IPS-15b (cell line): Measurements from ENCODE around the gene MBD4.

ENCODE experiments used
- H3K27me3 ChIP-seq: one replicate; pipeline ENCODE4 v1.6.1; 2013; ENCODE audit warnings: low read length; ENCODE audit not compliant: control insufficient read depth, insufficient read depth
- H3K36me3 ChIP-seq: one replicate; pipeline ENCODE4 v1.6.1; 2013; ENCODE audit warnings: low read length; ENCODE audit not compliant: control insufficient read depth, insufficient read depth
- H3K4me1 ChIP-seq: one replicate; pipeline ENCODE4 v1.6.1; 2013; ENCODE audit warnings: mild to moderate bottlenecking, low read length; ENCODE audit not compliant: control insufficient read depth, insufficient read depth
- H3K4me3 ChIP-seq: one replicate; pipeline ENCODE4 v1.5.1; 2013; ENCODE audit warnings: low read depth, low read length
- H3K9ac ChIP-seq: one replicate; pipeline ENCODE4 v1.6.1; 2013; ENCODE audit warnings: low read depth, mild to moderate bottlenecking, low read length
- H3K9me3 ChIP-seq: one replicate; pipeline ENCODE4 v1.6.1; 2013; ENCODE audit warnings: mild to moderate bottlenecking, low read length; ENCODE audit not compliant: control insufficient read depth, insufficient read depth

MBD4 gene

DNA sequence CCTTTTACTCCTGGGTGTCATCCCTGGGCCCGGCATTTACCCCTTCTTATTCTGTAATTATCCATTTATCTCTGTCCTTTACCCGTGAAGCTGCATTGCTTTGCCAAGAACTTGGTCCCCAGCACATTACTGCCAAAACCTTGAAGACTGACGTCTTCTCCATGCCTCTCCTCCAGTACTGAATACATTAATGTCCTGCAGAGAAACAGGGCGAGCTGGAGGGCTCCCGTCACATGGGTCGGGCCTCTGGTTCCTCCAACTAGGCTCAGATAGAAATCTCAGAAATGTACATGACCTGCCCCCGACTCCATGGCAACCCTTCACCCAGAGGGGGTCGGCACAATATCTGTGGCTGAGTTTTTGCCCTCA lies 11.8 kb downstream of the MBD4 start:
- H3K27me3 ChIP-seq: peaks cover 13% of the 10 kb centered on the region

GRCh38 chr3:129425619-129426018 lies 14.1 kb downstream of the MBD4 start:
- Histone ChIP-seq H3K36me3 (no peaks in the 10 kb centered on the region), H3K4me3 (no peak overlapping the region), H3K4me1 (peaks cover 26% of the 10 kb centered on the region), H3K9me3 (no peaks in the 10 kb centered on the region), H3K9ac (no peak overlapping the region), H3K27me3 (peaks cover 17% of the 10 kb centered on the region)

More for the DNA sequence above, 11.8 kb downstream of the MBD4 start:
- peaks cover 13% of the 10 kb centered on the region for H3K36me3 ChIP-seq
- no peaks in the 10 kb centered on the region for H3K9me3 ChIP-seq
- H3K4me3 ChIP-seq: peak overlapping the region; percentile 90
- peaks cover 26% of the 10 kb centered on the region for H3K4me1 ChIP-seq
- no peak overlapping the region for H3K9ac ChIP-seq

DNA sequence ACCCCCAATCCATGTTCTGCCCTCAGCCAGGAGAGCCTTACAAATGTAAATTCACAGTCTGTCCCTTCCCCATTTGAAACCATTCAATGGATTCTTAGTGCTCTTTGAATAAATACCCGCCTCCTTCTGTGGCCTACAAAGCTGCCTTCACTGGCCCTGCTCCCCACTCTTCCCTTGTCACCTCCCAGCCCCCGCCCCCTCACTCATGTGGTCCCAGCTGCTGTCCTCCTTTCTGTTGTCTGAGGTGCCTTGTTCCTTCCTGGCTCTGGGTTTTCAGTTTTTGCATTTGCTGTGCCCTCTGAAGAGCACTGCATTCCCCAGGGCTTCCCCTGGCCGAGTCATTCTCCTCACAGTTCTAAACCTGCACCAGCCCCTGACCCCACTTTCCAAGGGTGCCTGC lies 14.5 kb downstream of the MBD4 start:
- Histone ChIP-seq H3K9me3 (no peaks in the 10 kb centered on the region), H3K36me3 (no peaks in the 10 kb centered on the region), H3K4me3 (no peak overlapping the region), H3K27me3 (peaks cover 20% of the 10 kb centered on the region), H3K9ac (no peak overlapping the region), H3K4me1 (peaks cover 26% of the 10 kb centered on the region)

DNA sequence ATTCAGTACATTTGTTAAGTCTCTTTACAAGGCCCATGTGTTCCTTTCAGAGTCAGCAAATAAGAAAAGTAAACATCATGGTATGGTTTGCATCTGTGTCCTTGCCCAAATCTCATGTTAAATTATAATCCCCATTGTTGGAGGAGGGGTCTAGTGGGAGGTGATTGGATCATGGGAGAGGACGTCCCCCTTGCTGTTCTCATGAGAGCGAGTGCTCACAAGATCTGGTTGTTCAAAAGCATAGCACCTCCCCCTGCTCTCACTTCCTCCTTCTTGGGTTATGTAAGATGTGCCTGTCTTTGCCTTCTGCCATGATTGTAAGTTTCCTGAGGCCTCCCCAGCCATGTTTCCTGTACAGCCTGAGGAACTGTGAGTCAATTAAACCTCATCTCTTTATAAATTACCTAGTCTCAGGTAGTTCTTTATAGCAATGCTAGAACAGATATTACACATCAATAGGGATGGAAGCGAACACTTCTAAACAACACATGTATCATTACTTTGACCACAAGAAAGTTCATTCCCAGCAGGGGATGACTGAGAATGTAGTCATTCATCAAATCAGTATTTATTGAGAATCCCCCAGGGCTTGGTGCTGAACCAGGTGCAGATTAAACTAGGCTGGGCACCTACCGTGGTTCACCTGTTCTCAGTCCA lies 15.4 kb downstream of the MBD4 start:
- Histone ChIP-seq H3K9me3 (no peaks in the 10 kb centered on the region), H3K27me3 (peaks cover 21% of the 10 kb centered on the region), H3K4me1 (peaks cover 20% of the 10 kb centered on the region), H3K9ac (no peak overlapping the region), H3K36me3 (no peaks in the 10 kb centered on the region), H3K4me3 (no peak overlapping the region)

GRCh38 chr3:129422897-129423296 lies 16.9 kb downstream of the MBD4 start:
- no peak overlapping the region for H3K4me3 ChIP-seq
- no peak overlapping the region for H3K9ac ChIP-seq
- H3K36me3 ChIP-seq: peaks cover 2% of the 10 kb centered on the region
- H3K27me3 ChIP-seq: peaks cover 16% of the 10 kb centered on the region
- peaks cover 12% of the 10 kb centered on the region for H3K4me1 ChIP-seq
- no peaks in the 10 kb centered on the region for H3K9me3 ChIP-seq

- Histone ChIP-seq H3K27me3 (peaks cover 10% of the 10 kb centered on the region), H3K9ac (no peak overlapping the region), H3K36me3 (peaks cover 2% of the 10 kb centered on the region), H3K4me1 (peaks cover 10% of the 10 kb centered on the region), H3K9me3 (no peaks in the 10 kb centered on the region), H3K4me3 (no peak overlapping the region)
Observed at GRCh38 chr3:129421988-129422745, 17.6 kb downstream of the MBD4 start.

- H3K4me3 ChIP-seq: no peak overlapping the region
- peaks cover 9% of the 10 kb centered on the region for H3K27me3 ChIP-seq
- H3K9me3 ChIP-seq: no peaks in the 10 kb centered on the region
- H3K9ac ChIP-seq: no peak overlapping the region
- peaks cover 2% of the 10 kb centered on the region for H3K36me3 ChIP-seq
- H3K4me1 ChIP-seq: peaks cover 10% of the 10 kb centered on the region
Observed at GRCh38 chr3:129421236-129421883, 18.4 kb downstream of the MBD4 start.

GRCh38 chr3:129419476-129419875 lies 20.3 kb downstream of the MBD4 start:
- H3K4me3 ChIP-seq: no peak overlapping the region
- H3K9me3 ChIP-seq: no peaks in the 10 kb centered on the region
- H3K36me3 ChIP-seq: peaks cover 2% of the 10 kb centered on the region
- H3K4me1 ChIP-seq: no peaks in the 10 kb centered on the region
- peaks cover 11% of the 10 kb centered on the region for H3K27me3 ChIP-seq
- H3K9ac ChIP-seq: no peak overlapping the region

DNA sequence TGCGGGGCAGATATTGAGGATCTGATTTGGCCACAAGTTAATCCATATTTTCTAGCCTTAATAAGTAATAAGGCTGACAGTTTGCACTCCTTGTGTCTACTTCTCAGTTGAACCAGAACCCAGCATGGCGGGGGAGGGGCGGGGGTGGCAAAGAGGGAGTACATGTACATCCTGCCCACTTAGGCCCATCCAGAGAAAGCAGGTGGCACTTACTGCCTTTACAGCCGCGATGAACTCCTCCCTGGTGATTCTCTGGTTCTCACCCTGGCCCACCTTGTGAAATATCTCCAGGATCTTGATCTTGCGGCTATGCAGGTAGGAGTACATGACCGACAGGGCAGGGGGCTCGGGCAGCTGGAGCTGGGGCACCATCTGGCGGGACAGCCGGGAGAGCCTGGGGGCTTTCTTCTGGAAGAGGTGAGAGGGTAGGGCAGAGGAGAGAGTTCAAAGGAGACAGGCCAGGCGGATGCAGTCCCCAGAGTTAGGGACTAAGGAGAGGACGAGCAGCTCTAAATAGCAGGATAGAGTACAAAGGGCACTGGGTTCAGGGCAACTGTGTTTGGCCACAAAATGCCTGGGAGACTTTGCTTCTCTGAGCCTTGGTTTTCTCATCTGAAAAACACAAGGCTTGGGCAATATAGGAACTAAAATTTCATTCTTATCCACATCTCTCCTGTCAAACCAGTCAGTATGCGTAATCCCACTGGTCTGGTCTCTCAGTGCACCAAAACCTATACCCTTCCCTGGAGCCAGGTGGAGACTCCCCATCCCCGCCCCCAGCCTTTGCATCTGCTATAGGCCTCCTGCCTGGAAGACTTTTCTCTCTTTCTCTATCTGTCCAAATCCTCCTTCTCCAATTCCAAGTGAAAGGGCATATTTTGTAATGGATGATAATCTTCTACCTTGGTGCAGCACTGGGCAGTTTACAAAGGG lies 21.4 kb downstream of the MBD4 start:
- Histone ChIP-seq H3K9ac (no peak overlapping the region), H3K9me3 (no peaks in the 10 kb centered on the region), H3K36me3 (peaks cover 2% of the 10 kb centered on the region), H3K4me3 (no peak overlapping the region), H3K4me1 (no peaks in the 10 kb centered on the region), H3K27me3 (peaks cover 11% of the 10 kb centered on the region)

DNA sequence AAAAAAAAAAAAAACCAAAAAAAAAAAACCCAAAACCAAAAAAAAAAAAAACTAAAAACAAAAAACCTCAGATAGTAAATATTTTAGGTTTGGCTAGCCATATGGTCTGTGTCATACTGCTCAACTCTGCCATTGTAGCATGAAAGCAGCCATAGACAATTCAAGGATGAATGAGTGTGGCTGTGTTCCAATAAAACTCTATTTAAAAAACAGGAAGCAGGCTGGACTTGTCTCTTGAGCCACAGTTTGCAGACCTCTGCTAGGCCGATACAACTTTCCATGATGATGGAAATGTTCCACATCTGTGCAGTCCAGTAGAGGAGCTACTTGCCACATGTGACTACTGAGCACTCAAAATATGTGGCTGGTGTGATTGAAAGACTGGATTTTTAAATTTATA lies 22.4 kb downstream of the MBD4 start:
- Histone ChIP-seq H3K9ac (no peak overlapping the region), H3K4me3 (no peak overlapping the region), H3K27me3 (peaks cover 11% of the 10 kb centered on the region), H3K9me3 (no peaks in the 10 kb centered on the region), H3K4me1 (no peaks in the 10 kb centered on the region), H3K36me3 (peaks cover 2% of the 10 kb centered on the region)

DNA sequence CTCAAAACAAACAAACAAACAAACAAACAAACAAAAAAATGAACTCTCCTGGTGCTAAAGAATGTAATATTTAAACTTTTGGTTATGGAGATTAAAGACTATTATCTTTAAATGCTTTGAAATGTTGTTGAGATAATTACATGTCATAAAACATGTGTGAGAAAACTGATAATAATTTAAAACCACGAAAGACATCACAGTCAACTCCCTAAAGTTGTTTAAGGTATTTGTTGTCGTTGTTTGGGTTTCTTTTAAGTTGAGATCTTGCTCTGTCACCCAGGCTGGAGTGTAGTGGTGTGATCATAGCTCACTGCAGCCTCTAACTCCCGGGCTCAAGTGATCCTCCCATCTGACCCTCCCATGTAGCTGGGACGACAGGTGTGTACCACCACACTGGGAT lies 23.3 kb downstream of the MBD4 start:
- no peaks in the 10 kb centered on the region for H3K9me3 ChIP-seq
- H3K27me3 ChIP-seq: peaks cover 11% of the 10 kb centered on the region
- no peak overlapping the region for H3K4me3 ChIP-seq
- H3K9ac ChIP-seq: no peak overlapping the region
- H3K36me3 ChIP-seq: peaks cover 2% of the 10 kb centered on the region
- no peaks in the 10 kb centered on the region for H3K4me1 ChIP-seq
